DMS114 treated with DMSO at 0.1 percent for 48 hours (cell line): Measurements from ENCODE around the gene CAMTA1.

Experiments
- DNase-seq: peaks from one replicate; lab custom pipeline; 2025; ENCODE audit not compliant: unreplicated experiment; lab: John Stamatoyannopoulos, UW

CAMTA1 gene

DNA sequence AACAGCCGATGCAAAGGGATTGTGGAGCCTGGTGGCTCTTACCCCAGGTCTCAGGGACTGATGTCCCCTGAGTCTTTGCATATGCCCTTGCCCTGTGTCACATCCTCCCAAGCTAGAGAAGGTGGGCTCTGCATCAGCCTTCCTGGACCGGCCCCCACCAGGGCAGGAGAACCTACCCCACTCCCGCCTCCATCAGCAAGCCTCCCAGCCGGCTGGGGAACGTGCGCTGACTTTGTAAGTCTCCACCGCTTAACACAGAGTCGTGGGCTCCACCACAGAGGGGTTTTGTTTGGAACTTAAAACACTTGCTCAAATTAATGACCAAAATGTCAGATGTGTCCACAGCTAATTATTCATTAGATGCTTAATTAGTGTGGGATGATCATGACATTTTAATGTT lies 730.6 kb downstream of the CAMTA1 start:
- DNase-seq: no peak

DNA sequence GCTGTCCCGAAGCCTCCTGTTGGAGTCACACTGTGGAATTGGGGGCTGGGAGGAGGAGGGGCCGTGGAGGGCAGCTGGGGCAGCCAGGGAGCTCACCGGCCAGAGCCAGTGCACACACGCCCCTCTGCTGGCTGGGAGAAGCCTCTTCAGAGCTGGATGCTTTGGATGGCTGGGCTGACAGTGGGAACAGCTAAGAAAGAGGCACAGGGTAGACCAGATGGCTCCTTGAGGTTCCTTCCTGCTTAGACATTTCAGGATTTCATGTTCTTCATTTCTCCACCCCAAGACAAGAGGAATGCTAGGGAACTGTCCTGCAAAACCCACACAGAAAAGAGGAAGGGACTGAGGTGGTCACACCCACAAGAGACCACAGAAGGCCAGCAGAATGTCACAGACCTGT lies 731.1 kb downstream of the CAMTA1 start:
- no peak for DNase-seq

DNA sequence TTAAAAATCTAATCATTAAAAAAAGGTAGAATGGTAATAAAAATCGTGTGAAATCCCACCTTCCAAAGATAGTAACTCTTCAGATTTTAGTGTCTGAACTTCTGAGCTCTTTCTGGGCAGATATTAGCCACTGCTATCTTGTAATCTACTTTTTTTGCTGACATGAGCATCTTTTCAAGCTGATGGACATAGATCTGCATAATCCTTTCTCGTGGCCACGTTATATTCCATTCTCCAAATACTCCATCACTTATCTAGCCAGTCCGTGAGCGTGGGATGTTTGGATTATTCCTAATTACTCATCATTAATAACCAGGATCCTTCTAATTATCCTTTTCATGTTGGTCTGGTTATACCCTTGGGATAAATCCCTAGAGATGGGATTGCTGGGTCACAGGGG lies 731.7 kb downstream of the CAMTA1 start:
- no peak for DNase-seq

DNA sequence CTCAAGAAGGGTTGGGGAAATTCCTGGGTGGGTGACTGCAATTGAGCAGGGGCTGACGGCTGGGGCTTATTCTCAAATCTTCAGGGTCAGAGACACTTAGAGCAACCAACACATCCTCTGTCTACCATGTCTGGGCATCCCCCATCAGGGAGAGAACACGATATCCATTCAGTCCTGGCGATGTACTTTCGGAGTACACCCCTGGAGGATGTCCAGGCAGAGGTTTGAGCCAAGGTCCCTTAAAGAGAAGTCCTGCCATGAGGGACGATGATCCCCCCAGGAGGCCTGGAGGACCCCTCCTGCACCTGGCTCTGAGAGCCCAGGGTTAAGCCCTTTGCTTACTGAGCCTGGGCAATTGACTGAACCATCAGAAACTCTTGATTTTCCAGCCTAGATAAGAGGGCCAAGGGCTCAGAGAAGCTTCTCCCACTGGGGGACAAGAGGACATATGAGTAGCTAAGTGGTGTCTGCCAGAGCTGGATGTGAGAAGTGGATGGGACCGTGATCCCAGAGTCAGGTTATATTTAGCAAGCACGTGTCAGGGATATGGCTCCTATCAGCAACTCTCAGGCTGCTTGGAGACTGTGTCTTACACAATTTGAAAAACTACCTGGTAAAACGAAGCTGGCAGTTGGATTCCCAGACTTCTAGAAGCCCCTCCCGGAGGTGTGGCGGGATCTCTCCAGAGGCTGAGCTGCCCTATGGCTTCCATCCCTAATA lies 732.5 kb downstream of the CAMTA1 start:
- DNase-seq: no peak

DNA sequence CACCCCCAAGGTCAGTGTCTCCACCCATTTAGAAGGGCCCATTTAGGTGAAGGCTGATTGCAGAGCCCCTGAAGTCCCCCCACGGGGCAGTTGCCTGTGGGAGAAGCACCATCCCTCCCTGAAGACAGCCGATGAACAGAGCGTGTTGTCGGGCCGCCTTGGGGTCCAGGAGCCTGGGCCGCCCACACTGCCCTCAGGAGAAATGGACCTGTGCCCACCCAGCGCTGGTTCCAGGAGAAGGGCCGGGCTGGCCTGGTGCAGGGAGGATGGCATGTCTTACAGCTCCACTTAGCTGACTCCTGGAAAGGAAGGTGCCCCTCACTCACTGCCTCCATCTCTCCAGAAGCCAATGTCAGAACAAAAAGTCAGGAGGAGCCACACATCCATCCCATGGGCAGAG lies 733.2 kb downstream of the CAMTA1 start:
- no peak for DNase-seq

DNA sequence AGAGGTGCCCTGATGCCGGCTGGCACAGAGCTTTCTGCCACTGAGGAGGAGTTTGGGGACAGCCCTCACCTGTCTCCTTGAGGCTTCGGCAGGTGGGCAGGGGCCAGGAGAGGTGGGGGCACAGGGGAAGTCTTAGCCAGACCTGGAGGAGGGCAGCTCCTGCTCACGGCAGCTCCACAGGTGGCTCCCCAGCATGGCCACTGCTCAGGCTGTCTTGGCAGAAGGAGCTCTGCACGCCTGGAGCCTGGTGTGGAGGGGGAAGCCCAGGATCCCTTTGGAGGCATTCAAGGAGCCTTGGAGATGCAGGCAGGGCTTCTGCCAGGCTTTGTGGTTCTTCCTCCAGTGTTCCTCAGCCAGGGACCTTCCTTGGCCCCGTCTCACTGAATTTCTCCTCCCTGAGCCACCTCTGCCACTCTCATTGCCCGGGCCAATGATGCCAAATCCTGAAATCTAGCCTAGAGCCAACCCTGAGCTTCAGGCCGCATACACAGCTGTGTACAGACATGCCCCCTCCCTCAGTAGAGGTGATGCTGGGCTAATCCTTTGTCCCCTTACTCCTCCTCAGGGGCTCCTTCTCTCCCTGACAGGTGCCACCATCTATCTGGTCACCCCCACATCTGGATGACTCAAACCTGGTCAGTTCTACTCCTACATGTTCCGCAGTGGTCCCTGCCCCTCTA lies 734.1 kb downstream of the CAMTA1 start:
- DNase-seq: no peak

DNA sequence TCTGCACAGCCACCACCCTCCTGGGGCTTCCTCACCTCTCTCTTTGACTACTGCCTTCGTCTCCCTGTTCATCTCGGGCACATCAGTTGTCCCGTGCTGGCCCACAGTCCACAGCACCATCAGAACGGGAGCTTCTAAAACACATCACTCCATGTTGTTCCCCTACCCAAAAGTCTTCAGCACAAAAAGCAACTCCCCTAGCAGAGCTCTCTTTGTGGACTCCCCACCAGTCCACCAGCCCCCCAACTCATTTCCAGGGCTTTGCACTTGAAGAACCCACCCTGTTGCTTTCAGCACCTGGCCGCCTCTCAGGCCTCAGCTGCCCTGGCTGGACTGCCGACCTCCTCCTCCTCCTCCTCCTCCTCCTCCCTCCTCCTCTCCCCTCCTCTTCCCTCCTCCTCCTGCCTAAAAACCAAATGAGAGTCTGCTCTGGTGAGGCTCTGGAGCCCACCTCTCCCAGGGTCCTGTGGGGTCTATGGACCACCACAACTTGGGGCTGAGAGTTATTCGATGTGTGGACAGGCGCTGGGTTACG lies 734.7 kb downstream of the CAMTA1 start:
- no peak for DNase-seq

DNA sequence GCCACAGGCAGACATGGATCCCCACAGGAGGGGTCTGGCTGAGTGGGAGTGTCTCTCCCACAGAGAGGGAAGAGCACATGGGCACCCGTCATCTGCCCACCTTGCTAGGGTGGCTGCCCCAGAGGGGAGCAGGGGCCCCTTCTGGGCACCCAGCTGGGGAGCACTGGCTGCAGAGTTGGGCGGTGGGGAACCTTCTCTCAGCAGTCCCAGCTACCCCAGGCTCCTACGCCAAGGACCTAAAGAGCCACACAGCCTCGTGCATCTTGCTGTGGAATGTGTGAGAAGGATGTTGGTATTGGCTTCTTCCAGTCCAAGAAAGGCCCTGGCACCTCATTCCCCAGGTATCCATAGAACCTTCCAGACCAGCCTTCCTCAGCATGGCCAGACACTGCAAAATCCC lies 735.2 kb downstream of the CAMTA1 start:
- no peak for DNase-seq

DNA sequence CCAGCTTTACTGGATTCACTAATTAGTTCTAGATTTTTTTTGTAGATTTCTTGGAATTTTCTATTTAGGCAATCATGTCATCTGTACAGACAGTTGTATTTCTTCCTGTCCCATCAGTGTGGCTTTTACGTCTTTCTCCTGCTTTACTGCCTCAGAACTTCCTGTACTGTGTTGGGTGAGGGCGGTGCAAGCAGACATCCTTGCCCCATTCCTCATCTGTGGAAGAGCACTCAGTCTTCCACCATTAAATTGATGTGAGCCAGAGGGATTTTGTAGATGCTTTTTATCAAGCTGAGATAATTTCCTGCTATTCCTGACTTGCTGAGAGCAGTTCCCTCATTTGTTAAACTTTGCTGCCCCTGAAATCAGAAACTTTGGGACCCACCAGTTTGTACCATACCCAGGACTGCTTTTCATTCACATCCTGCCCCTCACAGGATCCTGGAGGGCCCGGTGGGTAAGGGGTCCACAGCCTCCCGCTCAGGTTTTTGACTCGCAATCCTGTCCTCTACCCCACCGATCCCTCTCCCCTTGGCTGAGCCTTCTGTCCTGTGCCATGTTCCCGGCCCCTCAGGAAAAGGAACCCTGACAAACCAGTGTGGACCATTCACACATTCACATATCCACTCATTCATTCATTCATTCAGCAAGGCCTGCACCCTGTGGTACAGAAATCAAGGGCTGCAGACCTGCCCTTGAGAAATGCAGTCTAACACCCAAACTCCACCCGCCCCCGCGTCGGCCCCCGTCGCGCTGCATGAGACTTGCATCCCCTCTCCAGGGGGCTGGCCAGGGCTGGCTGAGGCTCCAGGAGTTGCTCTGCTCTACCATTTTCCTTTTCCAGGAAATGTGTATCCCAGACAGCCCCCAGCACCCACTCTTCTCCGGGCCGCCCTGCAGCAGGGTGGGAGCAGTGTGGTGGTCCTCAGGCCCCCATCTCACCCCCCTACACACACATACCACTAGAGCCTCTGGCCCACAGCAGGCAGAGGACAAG lies 739.4 kb downstream of the CAMTA1 start:
- no peak for DNase-seq

DNA sequence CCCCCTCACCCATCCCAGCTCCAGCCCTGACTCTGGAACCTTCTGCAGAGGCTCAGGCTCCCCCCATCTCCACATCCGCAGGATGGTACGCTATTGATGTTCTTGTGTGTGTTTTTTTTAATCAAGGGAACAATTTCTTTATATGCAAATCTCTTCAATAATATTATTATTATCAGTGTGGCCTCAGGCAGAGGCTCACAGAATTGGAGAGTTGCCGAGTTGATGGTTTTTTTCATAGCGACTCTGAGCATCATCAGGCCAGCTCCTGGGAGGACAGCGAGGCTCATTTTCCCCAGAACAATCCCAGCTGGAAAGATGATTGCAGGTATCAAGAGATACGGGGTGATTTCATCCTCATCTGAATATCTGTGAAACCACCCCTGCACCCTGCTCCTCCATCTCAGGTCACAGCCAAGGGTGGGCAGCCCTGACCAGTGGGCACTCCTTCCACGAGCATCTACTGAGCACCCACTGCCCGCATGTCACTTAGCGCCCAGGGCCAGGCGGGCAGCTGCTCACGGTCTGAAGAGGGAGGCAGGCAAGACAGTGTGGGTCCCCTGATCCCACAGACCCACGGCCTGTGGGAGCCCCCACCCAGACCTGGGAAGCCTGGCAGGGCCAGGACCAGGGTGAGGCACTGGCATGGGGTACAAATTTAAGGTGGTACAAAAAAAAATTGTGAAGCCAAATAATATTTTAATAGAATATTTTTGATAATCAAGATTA lies 740.2 kb downstream of the CAMTA1 start:
- DNase-seq: no peak

DNA sequence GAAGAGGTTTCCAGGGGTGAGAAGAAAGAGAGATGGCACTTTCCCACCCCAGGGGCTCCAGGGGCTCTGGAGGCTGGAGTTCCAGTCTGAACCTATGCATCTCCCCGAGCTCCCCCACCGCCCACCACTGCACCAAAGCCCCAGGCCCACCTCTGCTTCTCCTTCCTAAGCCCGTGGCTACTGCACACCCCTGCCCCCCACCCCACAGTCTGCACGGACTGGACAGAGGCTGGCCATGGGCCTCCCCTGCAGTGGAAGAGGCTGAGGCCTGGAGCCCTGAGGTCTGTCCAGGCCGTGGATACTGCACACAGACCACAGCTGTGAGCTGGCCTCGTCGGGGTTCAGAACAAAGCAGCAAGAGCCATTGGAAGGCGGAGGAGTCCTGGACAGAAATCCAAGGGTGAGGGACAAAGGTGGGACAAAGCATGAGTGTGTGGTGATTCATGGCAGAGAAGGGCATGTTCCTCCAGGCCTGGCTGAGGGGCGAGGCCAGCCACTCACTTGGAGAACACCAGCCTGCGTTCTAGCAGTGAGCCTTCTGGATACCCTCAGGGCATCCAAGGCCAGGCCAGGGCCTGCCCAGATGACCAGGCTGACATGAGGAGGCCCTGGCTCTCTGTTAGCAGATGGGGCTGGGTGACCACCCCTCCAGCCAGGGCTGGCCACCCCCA lies 741.1 kb downstream of the CAMTA1 start:
- DNase-seq: no peak

DNA sequence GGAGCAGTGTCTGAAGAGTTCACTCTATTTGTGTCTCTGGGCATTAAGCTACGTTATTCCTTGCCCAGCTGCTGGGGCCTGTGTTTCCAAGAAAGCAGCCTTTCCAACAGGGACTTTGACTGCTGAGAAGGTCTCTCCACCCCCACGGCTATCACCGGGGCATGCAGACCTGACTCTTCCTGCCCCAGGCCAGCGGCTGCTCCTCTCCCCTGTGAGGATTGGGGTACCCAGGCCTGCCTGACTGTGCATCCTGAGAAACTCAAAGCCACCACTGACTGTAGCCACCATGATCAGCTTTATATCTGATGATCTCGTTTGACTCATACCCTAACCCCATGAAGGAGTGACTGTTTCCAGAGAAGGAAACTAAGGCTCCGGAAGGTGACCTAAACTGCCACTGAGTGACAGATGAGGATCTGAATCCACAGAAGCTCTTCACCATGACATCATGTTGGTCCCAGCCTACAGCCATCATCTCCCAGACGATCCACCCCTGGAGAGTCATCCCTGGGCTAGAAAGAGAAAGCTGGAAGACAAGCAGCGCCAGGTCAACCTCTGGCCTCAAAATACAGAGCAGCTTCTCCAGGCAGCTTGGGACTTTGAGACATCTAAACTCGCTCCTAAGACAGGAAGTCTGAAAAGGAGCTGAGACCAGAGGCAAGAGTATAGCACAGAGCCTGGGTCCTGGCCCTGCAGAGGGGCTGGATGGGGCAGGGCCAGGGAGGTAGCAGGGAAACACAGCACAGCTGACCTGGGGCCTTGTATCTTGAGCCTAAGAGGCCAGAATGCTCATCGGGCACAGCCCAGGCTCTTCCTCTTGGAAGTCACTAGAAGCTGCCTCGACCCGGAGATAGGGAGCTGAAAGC lies 741.8 kb downstream of the CAMTA1 start:
- no peak for DNase-seq

DNA sequence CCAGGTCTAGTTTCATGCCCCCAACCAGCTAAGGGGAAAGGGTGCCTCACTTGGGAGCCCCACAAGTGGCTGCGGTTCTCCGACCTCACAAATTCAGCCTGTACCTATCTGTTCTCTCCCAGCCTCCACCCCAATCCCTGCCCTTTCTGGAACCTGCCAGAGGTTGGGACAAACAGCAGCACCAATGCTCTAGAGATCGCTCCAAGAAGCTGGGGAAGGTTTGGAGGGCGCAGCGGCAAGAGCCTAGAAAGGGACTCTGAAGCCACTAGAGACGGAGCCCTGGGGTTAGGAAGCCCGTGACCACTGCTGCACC lies 742.4 kb downstream of the CAMTA1 start:
- no peak for DNase-seq

DNA sequence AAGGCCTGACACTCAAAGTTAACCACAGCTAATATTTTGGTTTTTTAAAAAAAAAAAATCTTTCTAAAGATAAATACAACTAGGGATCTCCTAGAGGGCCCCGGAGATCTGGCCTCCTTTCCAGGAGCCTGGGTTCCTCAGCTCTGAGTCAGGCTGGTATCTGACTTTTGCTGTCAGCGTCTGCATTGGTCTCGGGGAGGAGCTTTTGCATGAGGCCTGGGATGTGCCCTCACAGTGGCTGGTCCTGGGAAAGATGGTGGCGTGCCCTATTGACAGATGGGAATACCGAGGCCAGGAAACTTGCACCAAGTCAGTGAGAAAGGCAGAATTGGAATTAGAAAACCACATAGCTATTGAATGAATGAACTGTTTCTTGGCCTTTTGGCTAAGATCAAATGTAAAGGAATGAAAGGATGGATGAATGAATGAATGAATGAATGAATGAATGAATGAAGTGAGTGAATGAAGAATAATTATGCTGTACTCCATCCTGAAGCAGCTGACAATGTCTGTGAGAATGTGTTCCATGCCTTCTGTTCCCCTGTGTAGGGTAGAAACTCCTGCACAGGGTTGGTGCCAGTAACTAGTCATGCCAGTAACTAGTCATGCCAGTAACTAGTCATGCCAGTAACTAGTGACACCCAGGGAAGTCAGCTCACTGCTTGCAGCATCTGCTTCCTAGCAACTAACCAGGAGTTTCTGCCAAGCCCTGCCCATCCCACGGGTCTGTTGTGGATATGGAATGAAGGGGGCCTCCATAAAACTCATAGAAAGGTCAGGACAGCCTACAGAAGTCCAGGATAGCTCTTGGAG lies 743.3 kb downstream of the CAMTA1 start:
- DNase-seq: no peak

DNA sequence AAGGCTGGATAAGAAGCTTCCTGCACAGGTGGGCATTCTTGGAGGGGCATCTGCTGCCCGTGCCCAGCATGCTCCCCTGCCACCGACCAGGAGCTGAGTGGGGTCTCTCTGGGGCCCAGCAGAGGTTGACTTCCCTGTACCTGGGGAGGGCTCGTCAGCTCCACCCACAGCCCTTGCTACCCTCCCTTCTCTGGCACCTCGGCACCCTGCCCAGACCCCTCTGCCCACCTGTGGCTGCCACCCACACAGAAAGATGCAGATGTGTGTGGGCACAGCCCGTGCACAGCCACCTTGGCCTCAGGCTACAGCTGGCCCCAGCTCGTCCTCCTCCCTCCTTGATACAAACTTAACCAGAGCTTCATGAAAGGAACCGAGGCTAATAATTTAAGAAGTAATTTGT lies 744.7 kb downstream of the CAMTA1 start:
- no peak for DNase-seq

DNA sequence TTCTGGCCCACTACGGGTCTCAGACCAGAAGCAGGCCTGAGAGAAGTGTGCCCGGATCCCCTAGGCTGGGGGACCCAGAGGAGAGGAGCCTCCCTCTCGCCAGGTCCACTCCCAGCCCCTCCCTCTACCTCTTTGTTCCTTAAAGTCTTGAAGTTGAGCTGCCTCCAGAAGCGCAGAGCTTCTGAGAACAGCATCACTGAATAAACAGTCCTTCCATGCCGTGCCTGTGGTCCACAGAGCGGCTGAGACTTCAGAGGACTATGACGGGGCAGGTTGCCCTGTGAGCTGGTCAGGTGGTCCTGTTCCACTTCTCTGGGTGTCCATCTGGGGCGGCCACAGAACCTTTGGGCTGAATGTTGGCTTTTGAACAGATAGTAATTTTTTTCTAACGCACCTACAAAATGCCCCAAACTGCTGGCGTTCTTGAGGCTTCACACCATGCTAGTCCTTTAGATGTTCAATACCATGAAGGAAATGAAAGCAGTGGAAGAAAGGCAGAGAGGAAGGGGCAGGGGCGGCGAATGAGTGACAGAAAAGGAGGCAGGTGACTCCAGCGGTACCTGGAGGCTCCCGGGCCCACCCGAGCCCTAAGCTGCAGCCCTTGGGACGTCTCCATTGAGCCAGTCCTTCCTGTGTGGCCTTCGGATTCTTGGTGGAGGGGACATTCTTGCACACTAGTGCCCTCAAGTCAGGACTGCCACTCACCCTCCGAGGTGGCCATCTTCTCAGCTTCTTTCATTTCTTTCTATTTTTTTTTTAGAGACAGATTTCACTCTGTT lies 746.5 kb downstream of the CAMTA1 start:
- no peak for DNase-seq

DNA sequence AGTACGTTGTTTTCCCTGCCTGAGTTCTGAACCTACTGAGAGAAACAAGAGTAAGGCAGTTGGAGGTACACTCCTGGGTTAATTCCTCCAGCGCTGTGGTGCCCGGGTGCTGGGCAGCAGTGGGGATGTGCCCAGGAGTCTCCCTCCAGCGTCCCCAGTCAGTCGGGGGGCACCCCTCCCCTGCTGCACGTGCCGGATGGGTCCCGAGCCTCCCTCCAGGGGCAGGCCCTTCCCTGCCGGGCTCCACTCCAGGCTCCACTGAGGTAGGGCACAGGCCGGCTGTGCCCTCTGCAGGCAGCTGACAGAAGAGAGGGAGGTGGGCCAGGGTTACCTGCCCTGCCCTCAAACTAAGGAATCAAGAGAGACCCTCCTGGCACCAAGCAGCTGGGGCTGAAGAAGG lies 747.8 kb downstream of the CAMTA1 start:
- DNase-seq: no peak
